Trophoblast cell (in vitro differentiated cells and primary cell): ENCODE data around the gene HTT.

Experiments
- DNase-seq, 2 donors: peaks; one replicate each; pipeline ENCODE4 v3.0.0-alpha.2; 2016
- H2AFZ ChIP-seq: 2 replicates; pipeline ENCODE4 v1.6.1; 2013; ENCODE audit warnings: low read length, moderate library complexity, mild to moderate bottlenecking; ENCODE audit not compliant: insufficient read depth, poor library complexity
- H2AK5ac ChIP-seq: 2 replicates; pipeline ENCODE4 v1.6.1; 2013; ENCODE audit warnings: mild to moderate bottlenecking, low read length
- H2BK120ac ChIP-seq: 2 replicates; pipeline ENCODE4 v1.6.1; 2013; ENCODE audit warnings: low read length, mild to moderate bottlenecking, moderate library complexity; ENCODE audit not compliant: insufficient read depth, poor library complexity
- H2BK12ac ChIP-seq: 2 replicates; pipeline ENCODE4 v1.6.1; 2013; ENCODE audit warnings: mild to moderate bottlenecking, low read length, moderate library complexity
- H2BK5ac ChIP-seq: 2 replicates; pipeline ENCODE4 v1.6.1; 2013; ENCODE audit warnings: low read length, low read depth, moderate library complexity, mild to moderate bottlenecking; ENCODE audit not compliant: poor library complexity
- H3K14ac ChIP-seq: 2 replicates; pipeline ENCODE4 v1.6.1; 2013; ENCODE audit warnings: mild to moderate bottlenecking, low read length
- H3K18ac ChIP-seq: 2 replicates; pipeline ENCODE4 v1.6.1; 2013; ENCODE audit warnings: mild to moderate bottlenecking, low read length
- H3K23ac ChIP-seq: 2 replicates; pipeline ENCODE4 v1.6.1; 2013; ENCODE audit warnings: low read length
- H3K27ac ChIP-seq: 2 replicates; pipeline ENCODE4 v1.5.1; 2013; ENCODE audit warnings: low read depth, mild to moderate bottlenecking, inconsistent platforms, low read length, moderate library complexity
- H3K27me3 ChIP-seq: 2 replicates; pipeline ENCODE4 v1.6.1; 2013; ENCODE audit warnings: inconsistent platforms, mild to moderate bottlenecking, low read length, moderate library complexity; ENCODE audit not compliant: insufficient read depth
- H3K36me3 ChIP-seq, 2 experiments: 1 replicate in 1 of 2; 2 replicates in 1 of 2; pipeline ENCODE4 v1.6.1; 2013; ENCODE audit warnings: low read length in 2 of 2, mild to moderate bottlenecking in 2 of 2, moderate library complexity in 1 of 2; ENCODE audit not compliant: insufficient read depth in 2 of 2, control insufficient read depth in 1 of 2
- H3K4ac ChIP-seq: 2 replicates; pipeline ENCODE4 v1.6.1; 2013; ENCODE audit warnings: low read depth, mild to moderate bottlenecking, low read length, moderate library complexity
- H3K4me1 ChIP-seq, 2 experiments: 1 replicate in 1 of 2; 2 replicates in 1 of 2; pipeline ENCODE4 v1.6.1; 2013; ENCODE audit warnings: low read length in 2 of 2, mild to moderate bottlenecking in 2 of 2, moderate library complexity in 1 of 2; ENCODE audit not compliant: insufficient read depth in 2 of 2, control insufficient read depth in 1 of 2
- H3K4me2 ChIP-seq: 2 replicates; pipeline ENCODE4 v1.6.1; 2013; ENCODE audit warnings: inconsistent platforms, mild to moderate bottlenecking, low read length, moderate library complexity
- H3K4me3 ChIP-seq: 2 replicates; pipeline ENCODE4 v1.5.1; 2013; ENCODE audit warnings: mild to moderate bottlenecking, low read depth, low read length, inconsistent platforms
- H3K79me1 ChIP-seq: one replicate; pipeline ENCODE4 v1.6.1; 2013; ENCODE audit warnings: low read length
- H3K79me2 ChIP-seq: 2 replicates; pipeline ENCODE4 v1.6.1; 2013; ENCODE audit warnings: low read length, mild to moderate bottlenecking; ENCODE audit not compliant: control insufficient read depth, insufficient read depth, poor library complexity
- H3K9ac ChIP-seq: 2 replicates; pipeline ENCODE4 v1.6.1; 2013; ENCODE audit warnings: mild to moderate bottlenecking, low read length
- H3K9me3 ChIP-seq: 2 replicates; pipeline ENCODE4 v1.6.1; 2013; ENCODE audit warnings: low read depth, mild to moderate bottlenecking, control low read depth, inconsistent platforms, low read length; ENCODE audit not compliant: insufficient read depth
- H4K12ac ChIP-seq: 2 replicates; pipeline ENCODE4 v1.6.1; 2013; ENCODE audit warnings: low read depth, mild to moderate bottlenecking, low read length, moderate library complexity
- H4K8ac ChIP-seq: 2 replicates; pipeline ENCODE4 v1.6.1; 2013; ENCODE audit warnings: low read depth, mild to moderate bottlenecking, low read length, moderate library complexity
- H4K91ac ChIP-seq: one replicate; pipeline ENCODE4 v1.6.1; 2013; ENCODE audit warnings: low read depth, mild to moderate bottlenecking, low read length, moderate library complexity
- WGBS: extraction: QIAGEN DNeasy Blood & Tissue Kit; methylation state at CpG from one replicate; pipeline ENCODE4 v1.1.7; 2013; ENCODE audit warnings: missing lambda C conversion rate; ENCODE audit not compliant: insufficient read length, insufficient coverage; ENCODE audit errors: extremely low coverage; 5-methylcytosine and 5-hydroxymethylcytosine counted together

Gene HTT

DNA sequence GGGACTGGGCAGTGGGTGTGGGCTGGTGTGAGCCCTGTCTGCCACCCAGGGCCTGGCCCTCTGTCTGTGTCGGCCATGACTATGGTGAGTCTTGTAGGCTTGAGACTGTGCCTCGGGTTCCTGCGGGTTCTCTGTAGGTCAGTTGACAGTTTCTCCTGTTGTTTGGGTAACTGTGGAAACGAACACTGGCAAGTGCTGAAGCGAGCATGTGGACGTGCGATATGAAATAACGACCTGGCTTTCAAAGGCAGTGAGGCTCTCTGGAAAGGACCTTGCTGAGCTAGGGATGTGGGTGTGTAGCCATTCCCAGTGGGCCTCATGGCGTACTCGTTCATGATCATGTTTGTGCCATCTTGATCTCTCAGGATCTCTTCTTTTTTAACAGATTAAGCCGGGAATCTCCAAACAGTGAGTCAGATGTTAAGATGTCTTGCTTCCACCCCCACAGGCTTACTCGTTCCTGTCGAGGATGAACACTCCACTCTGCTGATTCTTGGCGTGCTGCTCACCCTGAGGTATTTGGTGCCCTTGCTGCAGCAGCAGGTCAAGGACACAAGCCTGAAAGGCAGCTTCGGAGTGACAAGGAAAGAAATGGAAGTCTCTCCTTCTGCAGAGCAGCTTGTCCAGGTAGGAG, 41.3 kb downstream of the HTT start:
- H2BK12ac ChIP-seq = no peak overlapping the region
- peak; percentile 60 to 64 for DNase-seq
- no peak overlapping the region for H3K27ac ChIP-seq
- no peak overlapping the region for H2AK5ac ChIP-seq
- no peak overlapping the region for H2AFZ ChIP-seq
- peaks cover 7% of the 10 kb centered on the region for H3K9me3 ChIP-seq
- H3K4me2 ChIP-seq = no peak overlapping the region
- H3K36me3 ChIP-seq = peaks cover 37 to 44% of the 10 kb centered on the region in 2 experiments
- H3K18ac ChIP-seq = no peak overlapping the region
- WGBS = no CpG with 5 or more reads among the region's 15 CpGs
- no peak overlapping the region for H4K8ac ChIP-seq
- H2BK120ac ChIP-seq = no peak overlapping the region
- H4K91ac ChIP-seq = no peak overlapping the region
- no peak overlapping the region for H3K9ac ChIP-seq
- no peaks in the 10 kb centered on the region for H3K79me2 ChIP-seq
- H3K4me1 ChIP-seq = no peaks in the 10 kb centered on the region
- H3K14ac ChIP-seq = no peak overlapping the region
- H3K23ac ChIP-seq = no peak overlapping the region
- no peak overlapping the region for H4K12ac ChIP-seq
- H3K4ac ChIP-seq = no peak overlapping the region
- no peak overlapping the region for H2BK5ac ChIP-seq
- H3K4me3 ChIP-seq = no peak overlapping the region
- H3K79me1 ChIP-seq = no peaks in the 10 kb centered on the region
- H3K27me3 ChIP-seq = no peaks in the 10 kb centered on the region

DNA sequence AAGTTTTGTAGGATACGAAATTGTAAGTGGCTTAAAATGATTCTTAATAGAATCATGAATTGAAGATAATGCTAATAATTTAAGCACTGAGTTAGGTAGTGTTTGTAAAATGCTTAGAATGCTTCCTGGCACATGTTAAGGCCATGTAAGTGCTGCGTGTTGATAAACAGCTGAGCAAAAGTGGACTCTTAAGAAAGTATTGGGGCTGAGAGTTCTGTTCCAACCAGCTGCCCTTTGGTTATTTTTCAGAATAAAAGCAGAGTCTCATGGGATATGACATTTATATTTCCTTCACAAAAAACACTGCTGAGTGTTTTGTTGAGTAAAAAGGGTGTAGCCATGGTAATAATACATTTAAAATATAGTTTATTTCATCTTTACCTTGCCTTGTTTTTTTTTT, 42.5 kb downstream of the HTT start:
- no peak overlapping the region for H2BK5ac ChIP-seq
- WGBS = no CpG with 5 or more reads among the region's 2 CpGs
- H3K79me2 ChIP-seq = no peaks in the 10 kb centered on the region
- H3K27ac ChIP-seq = no peak overlapping the region
- H3K14ac ChIP-seq = no peak overlapping the region
- H2AK5ac ChIP-seq = no peak overlapping the region
- no peaks in the 10 kb centered on the region for H3K79me1 ChIP-seq
- no peak overlapping the region for H4K12ac ChIP-seq
- H3K4me3 ChIP-seq = no peak overlapping the region
- H2BK120ac ChIP-seq = no peak overlapping the region
- no peak overlapping the region for H3K4ac ChIP-seq
- no peak overlapping the region for H4K91ac ChIP-seq
- H3K9ac ChIP-seq = no peak overlapping the region
- DNase-seq = no peak
- H3K18ac ChIP-seq = no peak overlapping the region
- H3K36me3 ChIP-seq = peaks cover 33 to 45% of the 10 kb centered on the region in 2 experiments
- H3K4me1 ChIP-seq = no peaks in the 10 kb centered on the region
- no peak overlapping the region for H4K8ac ChIP-seq
- peaks cover 6% of the 10 kb centered on the region for H3K9me3 ChIP-seq
- no peak overlapping the region for H2AFZ ChIP-seq
- H3K23ac ChIP-seq = no peak overlapping the region
- H2BK12ac ChIP-seq = no peak overlapping the region
- no peaks in the 10 kb centered on the region for H3K27me3 ChIP-seq
- H3K4me2 ChIP-seq = no peak overlapping the region

DNA sequence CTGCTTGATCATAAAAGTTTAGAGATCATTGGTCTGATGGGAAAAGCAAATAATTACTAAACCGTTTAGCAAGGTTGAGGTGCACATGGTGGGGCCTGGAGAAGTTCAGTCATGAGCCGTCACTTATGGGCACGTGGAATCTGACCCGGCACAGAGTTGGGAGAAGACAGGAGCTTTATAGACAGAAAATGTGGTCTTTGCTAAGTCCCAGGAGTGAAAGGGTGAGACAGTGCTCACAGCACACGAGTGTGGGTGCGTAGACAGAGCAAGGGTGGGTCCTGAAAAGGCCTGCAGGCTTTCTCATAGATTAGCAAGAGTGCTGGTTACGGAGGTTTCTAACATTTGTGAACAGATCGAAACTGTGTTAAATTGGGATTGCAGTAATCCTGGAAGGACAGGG, 43.8 kb downstream of the HTT start:
- Histone ChIP-seq H3K9me3 (peaks cover 4% of the 10 kb centered on the region), H2AFZ (no peak overlapping the region), H3K27ac (no peak overlapping the region), H3K4me3 (no peak overlapping the region), H2BK5ac (no peak overlapping the region), H3K4me1 (no peaks in the 10 kb centered on the region), H3K23ac (no peak overlapping the region), H4K8ac (no peak overlapping the region), H3K14ac (no peak overlapping the region), H3K79me2 (no peaks in the 10 kb centered on the region), H2BK120ac (no peak overlapping the region), H3K9ac (no peak overlapping the region), H3K27me3 (no peaks in the 10 kb centered on the region), H3K4ac (no peak overlapping the region), H3K36me3 (peaks cover 34 to 44% of the 10 kb centered on the region in 2 experiments), H3K79me1 (no peaks in the 10 kb centered on the region), H4K12ac (no peak overlapping the region), H2BK12ac (no peak overlapping the region), H3K18ac (no peak overlapping the region), H2AK5ac (no peak overlapping the region), H3K4me2 (no peak overlapping the region), H4K91ac (no peak overlapping the region)
- no peak for DNase-seq
- no CpG with 5 or more reads among the region's 8 CpGs for WGBS

- Histone ChIP-seq H3K27ac (no peak overlapping the region), H3K23ac (no peak overlapping the region), H3K14ac (no peak overlapping the region), H3K9ac (no peak overlapping the region), H3K4me3 (no peak overlapping the region), H2AFZ (no peak overlapping the region), H2BK5ac (no peak overlapping the region), H2BK12ac (no peak overlapping the region), H3K27me3 (no peaks in the 10 kb centered on the region), H3K36me3 (peaks cover 30 to 40% of the 10 kb centered on the region in 2 experiments), H2AK5ac (no peak overlapping the region), H3K4me2 (no peak overlapping the region), H2BK120ac (no peak overlapping the region), H3K9me3 (peaks cover 4% of the 10 kb centered on the region), H4K12ac (no peak overlapping the region), H3K79me1 (no peaks in the 10 kb centered on the region), H3K4ac (no peak overlapping the region), H3K18ac (no peak overlapping the region), H4K91ac (no peak overlapping the region), H4K8ac (no peak overlapping the region), H3K79me2 (no peaks in the 10 kb centered on the region), H3K4me1 (no peaks in the 10 kb centered on the region)
- DNase-seq = no peak
- WGBS = no CpG with 5 or more reads among the region's 2 CpGs
Observed at GRCh38 chr4:3119464-3119863, 45.0 kb downstream of the HTT start.
